ENCODE results near the gene POLDIP3.

GRCh38 chr22:42641801-42642413 is 27.2 kb upstream of the POLDIP3 start:
- TF ChIP-seq CTCF (IDR thresholded peaks at IDR 0.05; ENCODE audit: insufficient read depth, low read length, poor library complexity, severe bottlenecking): no peak
- no peak for TF ChIP-seq EZH2phosphoT487 (conservative IDR thresholded peaks at IDR 0.05; ENCODE audit: low read length)

Data from SU-DHL-6 (cell line).